CD4-positive, alpha-beta T cell treated with Interferon alpha-2 for 1 hour (primary cell): ENCODE data around the gene CNTNAP2.

ENCODE experiments used
- DNase-seq, 2 donors: peaks; one replicate each; pipeline ENCODE4 v3.0.0-alpha.2; 2020 to 2022

Gene CNTNAP2

DNA sequence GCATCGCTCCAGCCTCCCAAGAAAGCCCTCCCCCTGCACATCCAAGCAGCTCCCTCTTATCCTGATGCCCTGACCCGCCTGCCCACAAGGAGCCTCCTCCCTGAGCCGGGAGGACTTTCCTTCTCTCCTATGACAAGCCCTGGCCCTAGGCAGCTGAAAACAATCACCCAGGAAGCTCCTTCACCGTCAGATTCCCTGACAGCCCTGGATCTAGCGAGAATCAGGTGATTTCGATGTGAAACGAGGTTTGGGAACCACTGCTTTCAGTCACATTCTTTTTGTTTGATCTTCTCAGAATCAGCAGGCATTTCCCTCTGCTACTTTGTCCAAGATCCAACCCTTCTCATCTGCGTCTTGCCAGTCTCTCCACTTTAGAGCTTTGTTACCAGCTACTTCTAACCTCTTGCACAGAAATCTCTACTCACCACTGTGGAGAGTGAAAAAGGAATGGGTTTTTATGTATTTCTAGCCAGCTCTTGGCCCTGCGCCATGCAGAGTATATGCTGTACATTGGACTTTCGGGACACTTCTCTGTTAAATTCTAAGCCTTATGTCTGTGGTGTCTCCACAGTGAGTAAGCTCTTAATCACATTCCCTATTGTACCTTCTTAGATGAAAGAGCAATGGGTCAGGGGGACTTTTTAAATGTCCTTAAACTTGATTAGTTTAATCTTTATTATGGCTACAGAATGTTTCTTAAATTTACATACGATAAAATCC lies 2220.8 kb downstream of the CNTNAP2 start:
- no peak for DNase-seq

DNA sequence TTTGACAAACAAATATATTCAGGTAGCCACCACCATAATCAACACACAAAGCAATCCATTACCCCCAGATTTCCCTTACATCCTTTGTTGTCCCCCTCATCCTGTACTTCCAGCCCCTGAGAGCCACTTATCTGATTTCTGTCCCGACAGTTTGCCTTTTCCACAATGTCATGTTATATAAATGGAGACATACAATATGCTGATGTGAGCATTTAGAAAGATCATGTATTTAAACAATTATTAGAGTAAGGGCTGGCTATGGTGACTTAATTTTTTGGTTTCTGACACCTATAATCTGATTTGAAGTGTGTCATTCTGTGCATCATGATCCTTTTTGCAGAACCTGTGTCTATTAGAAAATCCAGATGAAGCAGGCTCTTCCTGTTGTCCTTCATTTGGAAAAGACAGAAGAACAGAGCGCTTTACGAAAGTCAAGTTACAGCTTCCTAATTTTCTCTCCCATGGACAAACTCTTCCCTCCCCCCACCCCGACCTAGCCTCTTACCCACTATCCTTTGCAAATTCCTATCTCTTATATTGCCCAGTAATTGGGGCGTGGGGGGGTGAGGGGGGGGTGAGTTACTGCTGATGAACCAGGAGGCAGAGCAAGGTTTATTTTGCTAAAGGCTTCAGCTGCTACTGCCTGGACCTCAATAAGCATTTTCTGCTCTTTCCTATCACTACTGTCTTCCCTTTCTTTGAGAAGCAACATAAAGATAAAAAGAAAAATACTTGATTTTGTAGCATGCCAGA lies 2221.6 kb downstream of the CNTNAP2 start:
- DNase-seq = no peak

DNA sequence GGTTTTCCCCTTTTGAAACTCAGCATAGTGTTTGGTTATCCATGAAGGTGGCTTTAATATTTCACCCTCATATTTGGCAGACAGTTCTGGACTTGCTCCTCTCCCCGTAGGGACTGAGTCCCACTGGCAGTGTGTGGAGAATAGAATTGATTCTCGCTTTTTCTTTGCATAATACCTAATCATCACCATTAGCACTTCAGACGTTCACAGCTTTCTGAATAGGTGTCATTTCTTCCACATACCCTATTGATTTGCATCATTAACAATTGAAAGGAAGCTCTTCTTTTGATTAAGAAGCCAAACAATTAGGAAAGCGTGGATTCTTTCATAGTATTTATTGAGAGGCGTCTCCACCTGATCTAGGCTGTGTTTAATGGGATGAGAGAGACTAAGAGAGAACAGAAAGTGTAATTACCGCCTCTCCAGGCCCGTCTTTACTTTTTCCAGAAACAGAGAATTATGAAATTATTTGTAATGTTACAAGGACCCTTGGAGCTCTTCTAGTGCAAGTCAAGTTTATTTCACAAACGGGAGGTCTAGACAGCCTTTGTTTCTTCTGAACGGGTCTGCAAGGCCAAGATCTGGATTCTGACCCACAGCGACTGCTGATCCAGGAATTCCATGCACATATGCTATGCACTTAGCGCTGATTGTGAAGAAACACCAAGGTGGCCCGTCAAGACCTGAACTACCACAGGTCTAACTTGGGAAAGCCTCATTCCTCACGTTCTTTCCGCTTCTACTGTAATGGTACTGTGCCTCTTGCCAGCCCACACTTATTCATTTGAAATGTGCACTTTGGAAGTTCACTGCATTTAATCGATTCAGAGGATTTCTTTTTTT lies 2224.1 kb downstream of the CNTNAP2 start:
- DNase-seq = no peak

GRCh38 chr7:148344406-148344805 lies 2227.8 kb downstream of the CNTNAP2 start:
- DNase-seq = no peak

DNA sequence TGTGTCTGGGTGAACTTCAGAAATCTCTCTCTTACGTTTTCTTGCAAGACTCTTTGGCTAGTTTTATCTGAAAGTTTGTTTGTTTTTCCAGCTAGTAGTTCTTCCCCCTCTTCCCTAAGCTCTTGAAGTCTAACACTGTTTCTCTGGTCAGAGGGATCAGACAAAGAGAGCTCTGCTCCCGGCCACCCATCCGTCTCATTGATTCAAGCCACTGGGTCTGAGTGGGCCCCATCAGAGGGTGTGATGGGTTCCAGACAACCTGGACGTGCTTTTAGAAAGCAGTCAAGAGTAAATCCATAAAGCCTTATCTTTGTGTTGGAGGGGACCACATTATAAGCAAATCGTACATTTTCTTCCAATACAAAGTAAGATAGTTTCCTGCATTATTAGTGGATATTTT lies 2231.4 kb downstream of the CNTNAP2 start:
- no peak for DNase-seq

- DNase-seq = no peak
These were observed 2231.9 kb downstream of the CNTNAP2 start for GRCh38 chr7:148348466-148348865.

GRCh38 chr7:148356303-148356702 lies 2239.7 kb downstream of the CNTNAP2 start:
- DNase-seq = no peak

DNA sequence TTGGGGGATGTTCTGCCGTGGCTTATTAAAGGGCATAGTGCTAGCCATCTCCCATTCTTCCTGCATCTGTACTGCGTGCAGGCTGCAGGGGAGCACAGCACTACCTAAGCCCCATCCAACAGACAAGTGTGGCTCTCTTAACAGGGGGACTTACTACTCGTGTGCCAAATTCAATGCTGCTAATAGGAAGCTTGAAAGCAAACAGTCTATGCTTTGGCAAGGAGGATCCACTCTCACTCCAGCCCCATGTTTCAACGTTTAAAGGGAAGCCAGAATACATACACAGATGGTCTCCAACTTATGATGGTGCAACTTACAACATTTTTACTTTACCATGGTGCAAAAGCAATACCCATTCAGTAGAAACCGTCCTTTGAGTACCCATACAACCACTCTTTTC lies 2245.9 kb downstream of the CNTNAP2 start:
- no peak for DNase-seq

- DNase-seq = no peak
These were observed 2251.3 kb downstream of the CNTNAP2 start for GRCh38 chr7:148367731-148368475.

GRCh38 chr7:148368562-148368961 lies 2252.0 kb downstream of the CNTNAP2 start:
- DNase-seq = no peak

DNA sequence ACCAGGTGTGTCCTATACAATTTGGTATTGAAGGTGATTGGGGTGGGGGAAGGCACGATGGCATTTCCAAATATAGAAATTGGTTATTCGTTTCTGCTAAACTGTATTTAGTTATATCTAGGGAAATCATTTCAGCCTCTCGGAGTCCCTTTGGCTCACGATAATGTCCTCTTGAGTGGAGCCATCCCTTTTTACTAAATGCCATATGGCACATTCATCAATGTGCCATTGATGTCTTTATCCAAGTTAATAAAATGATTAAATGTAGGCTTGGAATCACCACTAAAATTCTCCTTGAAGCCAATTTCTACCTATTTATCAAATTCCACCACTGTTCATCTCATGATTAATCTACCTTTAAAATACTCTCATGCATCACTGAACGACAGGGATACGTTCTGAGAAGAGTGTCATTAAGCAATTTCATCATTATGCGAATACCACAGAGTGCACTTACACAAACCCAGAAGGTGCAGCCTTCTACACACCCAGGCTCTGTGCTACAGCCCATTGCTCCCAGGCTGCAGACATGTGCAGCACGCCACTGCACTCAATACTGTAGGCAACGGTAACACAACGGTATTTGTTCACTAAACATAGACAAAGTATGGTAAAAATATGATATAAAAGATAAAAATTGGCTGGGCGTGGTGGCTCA lies 2254.8 kb downstream of the CNTNAP2 start:
- DNase-seq = no peak

DNA sequence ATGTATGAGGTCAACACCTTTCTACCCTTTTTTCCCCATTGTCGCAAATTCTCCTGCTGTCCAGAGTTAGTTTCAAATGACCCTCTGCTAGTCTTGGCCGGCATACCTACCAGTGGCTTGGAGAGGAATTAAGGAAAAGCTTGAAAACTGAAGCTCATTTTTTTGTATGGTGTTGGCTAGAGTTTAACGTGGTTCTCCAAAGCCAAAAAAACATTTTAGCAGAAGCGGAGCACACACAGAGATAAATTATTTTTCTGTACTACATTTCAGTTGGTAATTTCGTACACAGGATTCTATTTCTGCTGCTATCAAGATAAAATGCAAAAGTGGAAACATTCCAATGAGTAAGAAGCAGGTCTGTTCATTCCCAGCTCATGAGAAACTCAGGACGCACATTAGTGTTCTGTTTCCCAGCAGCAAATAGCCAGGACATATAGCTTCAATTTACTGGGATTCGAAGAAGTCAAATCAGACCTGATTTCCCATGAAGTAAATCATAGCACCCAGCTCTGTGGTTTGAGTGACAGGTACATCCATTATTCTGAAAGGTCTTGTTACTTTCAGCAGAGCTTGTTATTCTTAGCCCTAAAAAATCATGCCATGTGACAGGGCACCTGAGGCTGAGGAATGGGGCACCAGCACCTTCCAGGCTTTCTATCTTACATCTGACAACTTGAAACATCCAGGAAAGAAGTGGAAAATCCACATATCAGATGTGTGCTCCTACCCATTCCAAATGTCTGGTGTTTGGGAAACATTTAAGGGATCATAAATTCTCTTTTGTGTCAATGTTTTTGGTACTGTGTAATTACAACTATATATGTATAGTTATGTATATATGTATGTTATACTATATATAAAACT lies 2258.0 kb downstream of the CNTNAP2 start:
- DNase-seq = no peak

DNA sequence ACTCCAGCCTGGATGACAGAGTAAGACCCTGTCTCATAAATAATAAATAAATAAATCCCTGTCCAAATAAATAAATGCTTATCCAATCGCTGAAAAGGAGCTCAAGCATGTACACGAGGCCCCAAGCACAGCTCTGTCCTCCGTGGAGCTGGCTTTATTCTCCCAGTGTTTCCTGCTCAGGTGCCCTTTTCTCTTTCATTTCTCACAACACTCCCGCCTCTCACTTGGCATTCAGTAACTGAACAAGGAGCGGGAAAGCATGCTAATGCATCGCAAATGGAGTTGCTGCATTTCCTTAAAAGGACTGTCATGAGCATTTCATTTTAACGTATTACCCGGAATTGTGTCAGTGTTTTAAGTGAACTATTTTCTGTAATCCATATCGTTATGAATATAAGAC lies 2263.1 kb downstream of the CNTNAP2 start:
- no peak for DNase-seq

- no peak for DNase-seq
These were observed 2264.2 kb downstream of the CNTNAP2 start for GRCh38 chr7:148380596-148381419.

DNA sequence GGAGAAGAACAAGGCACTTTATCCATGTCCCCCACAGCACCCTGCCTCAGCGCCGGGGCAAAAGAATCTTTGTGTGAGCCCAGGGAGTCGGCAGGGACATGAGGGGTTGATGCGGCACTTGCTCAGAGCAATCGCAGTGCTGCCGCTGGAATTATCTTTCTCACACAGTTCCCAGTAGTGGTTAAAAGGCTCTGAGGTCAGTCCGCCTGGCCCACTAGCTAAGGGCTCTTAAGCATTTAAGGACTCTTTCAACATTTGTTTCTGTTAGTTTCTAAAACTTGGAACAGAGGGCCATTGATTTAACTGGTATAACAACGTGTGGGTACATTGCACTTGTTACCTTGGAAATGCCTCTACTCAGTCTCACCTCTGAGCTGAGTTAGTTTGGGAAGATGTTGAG lies 2266.0 kb downstream of the CNTNAP2 start:
- DNase-seq = no peak

DNA sequence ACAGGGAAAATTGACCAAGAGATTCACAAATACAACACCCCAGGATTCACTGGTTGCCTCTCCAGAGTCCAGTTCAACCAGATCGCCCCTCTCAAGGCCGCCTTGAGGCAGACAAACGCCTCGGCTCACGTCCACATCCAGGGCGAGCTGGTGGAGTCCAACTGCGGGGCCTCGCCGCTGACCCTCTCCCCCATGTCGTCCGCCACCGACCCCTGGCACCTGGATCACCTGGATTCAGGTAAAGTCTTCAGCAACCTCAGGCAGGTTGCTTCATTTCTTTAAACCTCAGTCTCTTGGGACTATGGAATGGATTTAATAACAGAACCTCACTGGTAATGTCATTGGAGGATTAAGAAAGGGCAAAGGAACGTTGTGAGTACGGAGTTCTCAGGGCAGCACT lies 2267.1 kb downstream of the CNTNAP2 start:
- no peak for DNase-seq

GRCh38 chr7:148385009-148385682 lies 2268.5 kb downstream of the CNTNAP2 start:
- no peak for DNase-seq

- DNase-seq = no peak
These were observed 2273.8 kb downstream of the CNTNAP2 start for GRCh38 chr7:148390381-148390780.

DNA sequence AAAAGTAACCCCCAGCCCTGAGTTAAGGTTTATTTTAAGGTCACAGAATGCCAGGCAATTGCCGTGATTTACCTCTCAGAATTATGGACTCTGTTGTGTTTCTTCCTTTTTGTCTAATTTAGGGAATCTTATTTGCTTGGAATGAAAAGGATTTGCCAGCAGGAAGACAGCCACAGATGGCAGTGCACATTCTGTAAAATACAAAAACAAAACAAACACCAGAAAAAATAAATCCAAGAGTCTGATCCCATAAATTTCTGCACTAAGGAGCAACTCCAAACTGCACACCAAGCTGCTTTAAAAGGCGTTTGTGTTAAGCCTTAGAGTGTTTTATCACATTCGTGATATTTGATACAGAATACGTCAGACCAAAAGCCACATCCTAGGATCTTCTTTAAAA lies 2275.0 kb downstream of the CNTNAP2 start:
- no peak for DNase-seq

- DNase-seq = no peak
These were observed 2278.0 kb downstream of the CNTNAP2 start for GRCh38 chr7:148394582-148394981.
